A549 (cell line): ENCODE results near the gene OLFM1.

Source experiments
- EP300 ChIP-seq, 2 experiments: fragments of >200 bp; sonication (Bioruptor Twin); formaldehyde crosslinking; IDR thresholded peaks; 2 replicates in 1 of 2; 3 replicates in 1 of 2; pipeline ENCODE4 v1.6.1; 2016 to 2017
- FOSL2 ChIP-seq, 2 experiments: fragments of 450-650 bp in 1 of 2; fragments of >200 bp in 1 of 2; sonication (Bioruptor Twin) in 1 of 2; formaldehyde crosslinking; IDR thresholded peaks; 2 replicates each; pipeline versions ENCODE4 v1.5.0 to v1.6.1; 2016 to 2020; ENCODE audit warnings: mild to moderate bottlenecking in 1 of 2, moderate library complexity in 1 of 2
- JUN ChIP-seq, 2 experiments: fragments of >200 bp; sonication (Bioruptor Twin); formaldehyde crosslinking; IDR thresholded peaks; 2 replicates in 1 of 2; 3 replicates in 1 of 2; pipeline ENCODE4 v1.6.1; 2016 to 2017
- JUNB ChIP-seq: fragments of >200 bp; sonication (Bioruptor Twin); formaldehyde crosslinking; IDR thresholded peaks from 2 replicates; pipeline ENCODE4 v1.6.1; 2016
- MYC ChIP-seq: IDR thresholded peaks from 2 replicates; pipeline ENCODE4 v1.6.1; 2012; ENCODE audit warnings: mild to moderate bottlenecking, inconsistent platforms, low read length, improper control_type of control experiment, borderline replicate concordance
- POLR2A ChIP-seq: IDR thresholded peaks from 2 replicates; pipeline ENCODE4 v1.6.1; 2012; ENCODE audit warnings: mild to moderate bottlenecking, low read length
- POLR2AphosphoS2 ChIP-seq: conservative IDR thresholded peaks from 2 replicates; pipeline ENCODE4 v1.6.1; 2012; ENCODE audit warnings: low read length, improper control_type of control experiment, inconsistent platforms
- ZC3H11A ChIP-seq: fragments of 450-650 bp; IDR thresholded peaks from 2 replicates; pipeline ENCODE4 v1.6.1; 2014; ENCODE audit warnings: antibody characterized with exemption, mild to moderate bottlenecking
- TF ChIP-seq, protein P1 (sequence below): fragments of >200 bp; sonication (Bioruptor Twin); formaldehyde crosslinking; IDR thresholded peaks from 3 replicates; pipeline ENCODE4 v1.5.1; 2016
- TF ChIP-seq, protein P2 (sequence below): fragments of 450-650 bp; IDR thresholded peaks from 2 replicates; pipeline ENCODE4 v1.6.1; 2014; ENCODE audit warnings: antibody characterized with exemption

DNA sequence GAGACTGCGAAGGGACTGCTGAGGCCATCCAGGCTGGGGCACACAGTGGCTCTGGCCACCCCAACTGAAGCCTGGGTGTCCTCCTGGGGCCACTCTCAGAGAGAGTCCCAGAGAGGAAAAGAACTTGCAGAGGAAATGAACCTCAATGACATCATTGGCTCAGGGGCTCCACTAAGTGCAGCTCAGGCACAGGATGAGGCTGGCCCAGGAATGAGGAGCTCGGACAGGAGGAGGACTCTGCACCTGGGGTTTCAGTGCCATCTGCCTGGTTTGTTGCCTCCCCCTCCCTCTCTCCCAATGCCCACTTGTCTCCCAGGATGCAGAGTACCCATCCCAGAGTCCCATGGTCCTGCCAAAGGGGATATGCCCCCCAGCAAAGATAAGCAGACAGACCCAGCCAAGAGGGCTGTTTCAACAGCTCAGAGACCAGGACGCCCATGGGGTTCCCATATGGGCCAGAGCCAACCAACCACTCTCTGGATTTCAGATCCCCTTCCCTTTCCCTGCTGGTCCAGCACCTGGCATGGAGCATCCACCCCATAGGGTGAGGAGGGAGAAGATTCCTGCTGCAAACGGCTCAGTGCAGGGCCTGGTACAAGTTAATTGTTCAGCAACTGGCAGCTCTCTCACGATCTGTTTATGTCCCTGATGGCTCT, 26.9 kb upstream of the OLFM1 start:
- TF ChIP-seq, protein P1, sequence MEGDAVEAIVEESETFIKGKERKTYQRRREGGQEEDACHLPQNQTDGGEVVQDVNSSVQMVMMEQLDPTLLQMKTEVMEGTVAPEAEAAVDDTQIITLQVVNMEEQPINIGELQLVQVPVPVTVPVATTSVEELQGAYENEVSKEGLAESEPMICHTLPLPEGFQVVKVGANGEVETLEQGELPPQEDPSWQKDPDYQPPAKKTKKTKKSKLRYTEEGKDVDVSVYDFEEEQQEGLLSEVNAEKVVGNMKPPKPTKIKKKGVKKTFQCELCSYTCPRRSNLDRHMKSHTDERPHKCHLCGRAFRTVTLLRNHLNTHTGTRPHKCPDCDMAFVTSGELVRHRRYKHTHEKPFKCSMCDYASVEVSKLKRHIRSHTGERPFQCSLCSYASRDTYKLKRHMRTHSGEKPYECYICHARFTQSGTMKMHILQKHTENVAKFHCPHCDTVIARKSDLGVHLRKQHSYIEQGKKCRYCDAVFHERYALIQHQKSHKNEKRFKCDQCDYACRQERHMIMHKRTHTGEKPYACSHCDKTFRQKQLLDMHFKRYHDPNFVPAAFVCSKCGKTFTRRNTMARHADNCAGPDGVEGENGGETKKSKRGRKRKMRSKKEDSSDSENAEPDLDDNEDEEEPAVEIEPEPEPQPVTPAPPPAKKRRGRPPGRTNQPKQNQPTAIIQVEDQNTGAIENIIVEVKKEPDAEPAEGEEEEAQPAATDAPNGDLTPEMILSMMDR: no peak
- TF ChIP-seq POLR2A: no peak
- TF ChIP-seq ZC3H11A: no peak
- no peak for TF ChIP-seq MYC
- TF ChIP-seq POLR2AphosphoS2: no peak
- TF ChIP-seq, protein P2, sequence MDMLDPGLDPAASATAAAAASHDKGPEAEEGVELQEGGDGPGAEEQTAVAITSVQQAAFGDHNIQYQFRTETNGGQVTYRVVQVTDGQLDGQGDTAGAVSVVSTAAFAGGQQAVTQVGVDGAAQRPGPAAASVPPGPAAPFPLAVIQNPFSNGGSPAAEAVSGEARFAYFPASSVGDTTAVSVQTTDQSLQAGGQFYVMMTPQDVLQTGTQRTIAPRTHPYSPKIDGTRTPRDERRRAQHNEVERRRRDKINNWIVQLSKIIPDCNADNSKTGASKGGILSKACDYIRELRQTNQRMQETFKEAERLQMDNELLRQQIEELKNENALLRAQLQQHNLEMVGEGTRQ: no peak
- TF ChIP-seq FOSL2 (IDR thresholded peaks at IDR 0.05): no peak
- TF ChIP-seq FOSL2 (CRISPR knock-in tag; IDR thresholded peaks at IDR 0.05): no peak
- no peak for TF ChIP-seq JUN (IDR thresholded peaks at IDR 0.05)
- TF ChIP-seq JUNB: no peak
- TF ChIP-seq EP300 (IDR thresholded peaks at IDR 0.05): no peak
